ENCODE results near the gene GCNT2. TPM values are rescaled to one million over a fixed set of nuclear protein-coding genes. Genes with fewer than 3 reads are reported as not detected.
A peak's percentile ranks its signal among the peaks of the same experiment; 100 is the strongest.

Gene GCNT2
- total and polyA plus RNA-seq, 2 of the 8 experiments (the other 6 are each of a cell fraction or from before 2014, with no cell fraction given), result 19.3 to 52.5 TPM

DNA sequence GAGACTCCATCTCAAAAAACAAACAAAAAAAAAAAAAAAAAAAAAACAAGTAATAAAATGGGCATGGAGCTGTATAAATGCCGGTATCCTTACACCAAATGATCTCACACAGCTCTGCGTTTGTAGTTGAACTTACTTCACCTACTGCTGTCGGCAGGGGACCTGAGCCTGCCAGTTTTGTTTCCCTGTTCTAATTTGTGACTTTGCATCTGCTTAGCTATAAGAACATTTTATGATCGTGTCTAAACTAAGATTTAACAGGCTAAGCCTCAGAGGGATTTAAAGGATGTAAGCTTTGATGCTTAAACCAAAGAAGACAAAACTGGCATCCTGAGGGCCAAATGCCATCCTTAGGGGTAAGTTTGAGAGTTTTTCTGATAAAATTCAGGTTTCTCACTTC lies 58.7 kb downstream of the GCNT2 start:
- CTCF ChIA-PET (ENCODE audit: partially characterized antibody), result interaction anchor here (1.2 to 3.0 kb wide), 6 partner anchors 12 to 35 kb away, joined by 3 to 10 read pairs (median 4); no protein-coding TSS in a partner anchor
- peaks cover 3 to 74% of the 10 kb centered on the region in 2 experiments; a peak in 3 of 4 replicates for H3K79me2 ChIP-seq (ENCODE audit: control insufficient read depth in 1 of 2, insufficient read depth in 2 of 2, low read length in 2 of 2)

More for the DNA sequence above, 58.7 kb downstream of the GCNT2 start:
- POLR2A ChIA-PET (ENCODE audit: partially characterized antibody), result interaction anchor here (1.1 to 17.1 kb wide), 8 partner anchors 8 to 97 kb away, joined by 3 to 154 read pairs (median 9); partner anchors contain the start of gene GCNT2
- H2BK12ac ChIP-seq (ENCODE audit: low read depth, low read length), result 0 out of 2 replicates have a peak overlapping the region, but pooled peaks have one; percentile 92
- H3K79me1 ChIP-seq (ENCODE audit: low read depth, low read length), result peaks cover 2% of the 10 kb centered on the region; the same call in 1 of the 2 replicates
- no peak overlapping the region for H3K4ac ChIP-seq (replicated peaks; ENCODE audit: insufficient read length, low read depth, low read length)
- no peak for FAIRE-seq
- no peak overlapping the region for H2BK120ac ChIP-seq (replicated peaks; ENCODE audit: low read depth, low read length)
- DNase-seq (ENCODE audit: low read depth in 1 of 2, low spot score in 2 of 2), result no peak
- H3K56ac ChIP-seq (replicated peaks; ENCODE audit: insufficient read length, low read depth, low read length), result no peak overlapping the region
- WGBS, 2 experiments (ENCODE audit: extremely low coverage in 1 of 2, insufficient coverage in 1 of 2, insufficient read length in 1 of 2, insufficient replicate concordance in 2 of 2, low coverage in 1 of 2, low lambda C conversion rate in 2 of 2, missing lambda C conversion rate in 1 of 2), result 79% methylated on average over 4 of the region's 4 CpGs; no CpG with 5 or more reads in 1 of the 2 experiments
- no peak overlapping the region for H3K23ac ChIP-seq (ENCODE audit: insufficient read length)
- no peak overlapping the region for H3K9ac ChIP-seq (replicated peaks in 1 of 4; ENCODE audit: extremely low read depth in 1 of 4, low read depth in 3 of 4, low read length in 3 of 4)
- peaks cover 21 to 37% (median 30%) of the 10 kb centered on the region in 4 experiments for H3K4me1 ChIP-seq (replicated peaks in 1 of 4; ENCODE audit: control insufficient read depth in 3 of 4, insufficient read depth in 4 of 4, low read length in 3 of 4)
- no peak overlapping the region for H4K91ac ChIP-seq (replicated peaks; ENCODE audit: insufficient read length, low read length)
- no peak overlapping the region for H4K8ac ChIP-seq (ENCODE audit: extremely low read depth, insufficient read depth, low read length)
- 0 out of 2 replicates have a peak overlapping the region, but pooled peaks have one; percentile 39 for H2AK5ac ChIP-seq (ENCODE audit: low read depth, low read length)
- H2AFZ ChIP-seq (ENCODE audit: low read length), result no peak overlapping the region
- H3K9me3 ChIP-seq (ENCODE audit: insufficient read depth in 2 of 2, low read depth in 1 of 2, low read length in 1 of 2), result no peaks in the 10 kb centered on the region
- no peaks in the 10 kb centered on the region for H3K27me3 ChIP-seq (replicated peaks in 1 of 4; ENCODE audit: control insufficient read depth in 3 of 4, extremely low read depth in 1 of 4, insufficient read depth in 3 of 4, low read length in 3 of 4)
- no peak overlapping the region for H3K18ac ChIP-seq (ENCODE audit: extremely low read depth, low read length)
- no peak overlapping the region for H3K27ac ChIP-seq (ENCODE audit: low read depth, low read length)
- no peak overlapping the region; the same call in 1 of the 2 replicates for H2BK5ac ChIP-seq (ENCODE audit: low read depth, low read length)
- no peak overlapping the region for H3K14ac ChIP-seq (ENCODE audit: insufficient read length)
- peak overlapping the region in 1 of 2 experiments; percentile 41; a peak in 1 of 4 replicates for H3K4me2 ChIP-seq (ENCODE audit: insufficient read depth in 1 of 2, low read depth in 2 of 2, low read length in 2 of 2)
- H3K36me3 ChIP-seq (ENCODE audit: control insufficient read depth in 2 of 4, insufficient read depth in 4 of 4, low read length in 3 of 4), result peaks cover 0 to 3% (median 1%) of the 10 kb centered on the region in 4 experiments; a peak in 1 of 8 replicates
- H4K5ac ChIP-seq (ENCODE audit: insufficient read length, low read depth, low read length), result no peak overlapping the region
- H4K20me1 ChIP-seq (replicated peaks in 1 of 2; ENCODE audit: control insufficient read depth in 1 of 2, insufficient read depth in 2 of 2, low read length in 2 of 2), result peaks cover 4% of the 10 kb centered on the region in 2 experiments
- TF ChIP-seq MAFK (IDR thresholded peaks at IDR 0.05; ENCODE audit: low read depth, low read length) (no peak), TEAD4 (IDR thresholded peaks at IDR 0.05; ENCODE audit: low read depth, low read length) (no peak), SRF (IDR thresholded peaks at IDR 0.05; ENCODE audit: low read depth, low read length) (no peak), NANOG (IDR thresholded peaks at IDR 0.05; ENCODE audit: insufficient read depth, low read depth, low read length, poor library complexity, severe bottlenecking) (no peak), KDM5A (IDR thresholded peaks at IDR 0.05; ENCODE audit: low read length) (no peak), TCF12 (IDR thresholded peaks at IDR 0.05; ENCODE audit: low read depth, low read length) (no peak), TAF7 (optimal IDR thresholded peaks at IDR 0.05; ENCODE audit: borderline replicate concordance, low read depth, low read length) (no peak)
- TF ChIP-seq, protein P1, sequence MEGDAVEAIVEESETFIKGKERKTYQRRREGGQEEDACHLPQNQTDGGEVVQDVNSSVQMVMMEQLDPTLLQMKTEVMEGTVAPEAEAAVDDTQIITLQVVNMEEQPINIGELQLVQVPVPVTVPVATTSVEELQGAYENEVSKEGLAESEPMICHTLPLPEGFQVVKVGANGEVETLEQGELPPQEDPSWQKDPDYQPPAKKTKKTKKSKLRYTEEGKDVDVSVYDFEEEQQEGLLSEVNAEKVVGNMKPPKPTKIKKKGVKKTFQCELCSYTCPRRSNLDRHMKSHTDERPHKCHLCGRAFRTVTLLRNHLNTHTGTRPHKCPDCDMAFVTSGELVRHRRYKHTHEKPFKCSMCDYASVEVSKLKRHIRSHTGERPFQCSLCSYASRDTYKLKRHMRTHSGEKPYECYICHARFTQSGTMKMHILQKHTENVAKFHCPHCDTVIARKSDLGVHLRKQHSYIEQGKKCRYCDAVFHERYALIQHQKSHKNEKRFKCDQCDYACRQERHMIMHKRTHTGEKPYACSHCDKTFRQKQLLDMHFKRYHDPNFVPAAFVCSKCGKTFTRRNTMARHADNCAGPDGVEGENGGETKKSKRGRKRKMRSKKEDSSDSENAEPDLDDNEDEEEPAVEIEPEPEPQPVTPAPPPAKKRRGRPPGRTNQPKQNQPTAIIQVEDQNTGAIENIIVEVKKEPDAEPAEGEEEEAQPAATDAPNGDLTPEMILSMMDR (IDR thresholded peaks at IDR 0.05; ENCODE audit: control extremely low read depth in 1 of 3, insufficient read depth in 1 of 3, low read depth in 1 of 3, low read length in 3 of 3), result no peak
- no peak overlapping the region for H2BK20ac ChIP-seq (ENCODE audit: low read length)
- peaks cover 2% of the 10 kb centered on the region; the same call in 1 of the 2 replicates for H3K23me2 ChIP-seq (ENCODE audit: low read depth, low read length)
- H2BK15ac ChIP-seq (ENCODE audit: low read length), result no peak overlapping the region; the same call in 1 of the 2 replicates
- no peak overlapping the region for H3K4me3 ChIP-seq (ENCODE audit: extremely low read depth in 1 of 4, insufficient read depth in 2 of 4, low read depth in 3 of 4, low read length in 4 of 4)
